ENCODE measurements around the gene GABRB2. TPM values are rescaled to one million over a fixed set of nuclear protein-coding genes. Genes with fewer than 3 reads are reported as not detected.

GABRB2 gene
- total RNA-seq, 1 donor from 2014 or later, result 0.25 TPM

DNA sequence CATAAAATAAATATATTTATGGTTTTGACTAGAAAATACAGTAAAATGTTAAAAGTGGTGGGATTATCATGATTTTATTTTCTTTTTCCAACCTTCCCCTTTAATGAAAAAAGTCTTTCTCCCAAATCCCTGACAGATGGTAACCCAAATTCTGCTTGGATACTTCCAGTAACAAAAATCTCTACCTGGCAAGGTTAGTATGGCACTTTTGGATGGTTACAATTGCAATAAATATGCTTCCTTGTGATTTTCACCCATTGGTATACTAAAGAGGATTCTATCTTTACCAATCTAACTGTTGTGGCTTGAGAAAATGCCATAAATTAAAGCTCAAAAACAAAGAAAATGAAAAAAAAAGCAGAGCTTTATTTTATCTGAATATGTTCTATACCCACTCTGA is 62.8 kb downstream of the GABRB2 start:
- no peak for DNase-seq
- ATAC-seq, result no peak
- intact Hi-C loops (cut with micrococcal nuclease), result no loop called here

DNA sequence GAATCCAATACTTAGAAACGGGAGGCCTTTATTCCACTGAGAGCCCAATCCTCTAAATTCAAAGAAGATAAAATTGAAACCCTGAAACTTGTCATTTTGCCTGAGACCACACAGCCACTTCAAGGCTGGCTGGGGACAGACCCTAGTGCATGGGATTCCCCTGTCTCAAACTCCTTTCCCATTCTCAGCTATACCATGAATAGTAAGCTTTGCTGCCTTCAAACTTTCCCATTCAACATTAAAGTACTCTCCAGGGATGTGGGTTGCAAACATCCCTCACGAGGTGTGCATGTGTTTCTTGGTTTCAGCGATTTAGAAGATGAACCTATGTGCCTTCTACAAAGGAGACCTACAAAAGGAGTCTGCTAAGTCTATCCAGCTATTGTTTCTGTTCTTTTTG is 64.6 kb downstream of the GABRB2 start:
- ATAC-seq (no peak), DNase-seq (no peak)
- intact Hi-C loops (cut with micrococcal nuclease), result no loop called here

GRCh38 chr5:161471211-161471950 is 75.1 kb downstream of the GABRB2 start:
- DNase-seq (no peak), ATAC-seq (no peak)
- intact Hi-C loops (cut with micrococcal nuclease), result no loop called here

- ATAC-seq (no peak), DNase-seq (no peak)
- intact Hi-C loops (cut with micrococcal nuclease), result no loop called here
These were observed 78.8 kb downstream of the GABRB2 start for GRCh38 chr5:161467703-161468102.

GRCh38 chr5:161460741-161461140 is 85.8 kb downstream of the GABRB2 start:
- intact Hi-C loops (cut with micrococcal nuclease), result no loop called here
- ATAC-seq (no peak), DNase-seq (no peak)

DNA sequence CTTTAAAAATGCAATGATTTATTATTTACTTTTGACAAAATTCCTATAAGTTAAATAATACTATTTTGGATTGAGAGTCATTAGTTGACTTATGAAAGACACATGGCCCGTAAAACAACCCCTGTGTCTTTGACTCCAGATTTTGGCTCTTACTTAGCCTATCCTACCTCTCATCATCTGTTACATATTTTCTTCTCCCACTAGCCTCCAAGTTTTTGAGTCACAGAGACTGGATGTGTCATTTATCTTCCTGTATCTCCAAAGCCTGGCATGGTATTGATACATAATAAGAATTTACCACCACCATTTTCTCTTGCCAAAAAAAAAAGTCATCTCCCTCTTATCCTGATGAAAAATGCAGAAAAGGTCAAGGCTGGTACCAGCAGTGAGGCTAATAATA is 99.9 kb downstream of the GABRB2 start:
- DNase-seq (no peak), ATAC-seq (no peak)
- intact Hi-C loops (cut with micrococcal nuclease), result no loop called here

DNA sequence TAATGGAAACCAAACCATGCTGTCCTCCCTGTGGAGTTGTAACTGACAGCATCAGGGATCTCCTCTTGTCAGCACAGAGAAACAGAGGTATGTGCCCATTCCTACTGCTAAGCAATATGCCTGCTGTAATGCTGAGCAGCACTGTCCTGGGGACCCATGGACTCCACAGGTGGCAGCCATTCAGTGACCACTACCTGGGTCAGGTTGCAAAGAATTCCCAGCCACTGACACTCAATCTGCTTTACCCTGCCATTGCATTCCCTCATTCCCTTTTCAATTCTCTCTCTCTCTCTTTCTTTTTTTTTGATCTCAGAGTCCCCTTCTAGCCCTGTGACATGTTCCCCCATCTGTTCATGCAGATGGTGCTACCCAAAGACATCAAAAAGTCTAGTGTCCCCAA is 104.1 kb downstream of the GABRB2 start:
- intact Hi-C loops (cut with micrococcal nuclease), result no loop called here
- ATAC-seq (no peak), DNase-seq (no peak)

DNA sequence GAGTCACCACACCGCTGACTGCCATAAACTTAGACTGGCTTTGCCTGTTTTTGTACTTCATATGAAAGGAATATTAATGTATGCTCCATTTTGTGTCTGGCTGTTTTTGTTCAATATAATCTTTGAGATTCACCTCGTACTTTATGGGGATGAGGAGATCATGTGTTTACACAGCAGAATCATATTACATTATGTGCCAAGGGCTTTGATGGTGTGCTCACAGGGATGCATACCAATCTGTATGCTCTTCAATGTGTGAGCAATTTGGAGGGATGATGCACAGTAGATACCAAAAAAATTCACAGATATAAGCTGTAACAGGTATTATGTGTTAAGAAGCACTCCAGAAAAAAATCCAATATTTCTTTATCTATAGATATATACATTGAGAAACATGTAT is 113.7 kb downstream of the GABRB2 start:
- no peak for ATAC-seq
- DNase-seq, result no peak
- intact Hi-C loops (cut with micrococcal nuclease), result no loop called here

GRCh38 chr5:161431963-161432362 is 114.6 kb downstream of the GABRB2 start:
- DNase-seq (no peak), ATAC-seq (no peak)

GRCh38 chr5:161421067-161421466 is 125.5 kb downstream of the GABRB2 start:
- intact Hi-C loops (cut with micrococcal nuclease), result no loop called here
- ATAC-seq (no peak), DNase-seq (no peak)

More at GRCh38 chr5:161431963-161432362, 114.6 kb downstream of the GABRB2 start:
- intact Hi-C loops (cut with micrococcal nuclease), result no loop called here

DNA sequence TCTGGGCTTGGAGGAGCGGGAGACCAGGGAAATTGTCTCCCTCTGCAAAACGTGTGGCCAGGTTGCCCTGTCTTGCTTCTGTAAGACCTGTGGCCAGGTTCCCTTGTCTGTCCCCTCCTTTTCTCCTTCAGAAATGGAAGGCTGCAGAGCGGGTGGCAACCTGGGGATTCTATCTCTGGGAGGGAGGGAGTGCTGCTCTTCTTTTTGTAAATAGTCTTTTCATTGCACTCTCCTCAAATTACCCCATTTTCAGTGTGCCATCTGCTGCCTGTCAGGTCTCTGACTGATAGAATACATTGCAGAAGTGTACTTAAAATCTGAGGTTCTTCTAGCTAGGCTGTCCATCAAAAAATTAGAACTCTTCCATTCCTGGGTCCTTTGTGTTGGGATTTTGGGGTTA is 126.0 kb downstream of the GABRB2 start:
- ATAC-seq, result no peak
- no peak for DNase-seq
- intact Hi-C loops (cut with micrococcal nuclease), result no loop called here

- intact Hi-C loops (cut with micrococcal nuclease), result no loop called here
- DNase-seq, result no peak
These were observed 131.6 kb downstream of the GABRB2 start for GRCh38 chr5:161414896-161415295.

DNA sequence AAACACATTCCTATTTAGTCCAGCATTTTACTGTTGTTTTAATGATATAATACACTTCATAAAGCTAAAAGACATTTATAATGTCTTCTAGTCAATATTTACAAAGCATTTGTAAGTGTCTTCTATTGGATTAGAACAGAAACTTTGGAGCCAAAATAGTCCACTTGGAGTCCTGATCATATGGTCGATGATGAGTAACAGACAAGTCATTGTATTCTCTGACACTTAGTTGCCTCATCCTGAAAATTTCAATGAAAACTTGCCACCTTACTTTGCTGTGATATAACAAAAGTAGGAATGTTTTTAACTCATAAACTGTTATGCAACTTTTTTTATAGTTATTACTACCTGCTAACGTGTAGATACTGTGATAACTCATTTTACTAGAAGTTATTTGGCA is 132.5 kb downstream of the GABRB2 start:
- intact Hi-C loops (cut with micrococcal nuclease), result no loop called here
- no peak for ATAC-seq
- no peak for DNase-seq

More at GRCh38 chr5:161414896-161415295, 131.6 kb downstream of the GABRB2 start:
- no peak for ATAC-seq

DNA sequence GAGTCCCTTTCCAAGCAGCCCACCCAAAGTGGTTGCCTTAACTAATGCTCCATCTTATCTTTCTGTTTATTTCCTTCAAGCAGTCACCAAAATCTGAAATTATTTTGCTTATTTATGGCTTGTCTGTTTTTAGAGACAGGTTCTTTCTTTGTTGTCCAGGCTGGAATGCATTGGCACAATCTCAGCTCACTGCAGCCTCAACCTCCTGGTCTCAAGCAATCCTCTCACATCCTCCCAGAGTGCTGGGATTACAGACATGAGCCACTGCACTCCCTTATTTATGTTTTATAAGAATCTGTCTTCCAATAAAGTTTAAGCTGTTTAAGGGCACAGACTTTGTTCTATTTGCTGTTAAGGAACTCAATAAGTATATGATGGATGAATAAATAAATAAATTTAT is 133.7 kb downstream of the GABRB2 start:
- intact Hi-C loops (cut with micrococcal nuclease), result no loop called here
- DNase-seq, result no peak
- ATAC-seq, result no peak

- intact Hi-C loops (cut with micrococcal nuclease), result no loop called here
- no peak for ATAC-seq
- DNase-seq, result no peak
These were observed 135.4 kb downstream of the GABRB2 start for GRCh38 chr5:161411156-161411555.

DNA sequence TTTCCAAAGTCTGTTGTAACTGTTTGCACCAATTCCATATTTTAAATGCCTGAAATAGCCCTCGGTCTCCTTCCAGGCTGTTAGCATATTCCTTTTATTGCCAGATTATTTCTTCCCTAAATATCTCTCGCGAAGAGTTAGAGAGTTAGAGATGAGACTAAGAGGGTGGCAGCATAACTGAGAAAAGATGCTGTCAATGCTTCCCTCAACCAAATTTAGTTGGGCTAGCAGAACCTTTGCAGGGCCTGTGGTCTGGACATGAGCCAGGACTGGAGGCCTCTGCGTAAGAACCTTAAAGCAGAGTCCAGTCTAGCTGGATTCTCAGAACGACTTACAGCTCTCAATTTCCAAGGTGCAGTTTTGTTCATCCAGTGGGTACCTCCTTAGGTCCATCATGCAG is 135.9 kb downstream of the GABRB2 start:
- intact Hi-C loops (cut with micrococcal nuclease), result no loop called here
- ATAC-seq (no peak), DNase-seq (no peak)

DNA sequence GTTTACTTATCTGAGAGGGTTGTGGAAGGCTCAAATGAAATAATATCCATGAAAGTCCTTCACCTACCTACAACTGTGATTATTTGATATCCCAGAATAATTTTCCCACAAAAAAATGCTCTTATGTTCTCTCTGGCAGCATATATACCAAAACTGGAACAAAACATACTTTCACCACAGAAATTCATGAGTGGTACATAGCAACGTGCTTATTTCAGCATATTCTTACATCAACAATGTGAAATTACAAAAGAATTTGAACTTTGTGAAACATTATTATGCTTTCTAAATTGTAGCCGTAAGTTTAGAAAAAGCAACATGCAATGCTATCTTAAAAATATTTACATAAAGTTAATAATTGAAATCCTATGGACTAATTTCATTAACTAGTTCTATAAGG is 137.1 kb downstream of the GABRB2 start:
- no peak for ATAC-seq
- DNase-seq, result no peak
- intact Hi-C loops (cut with micrococcal nuclease), result no loop called here

DNA sequence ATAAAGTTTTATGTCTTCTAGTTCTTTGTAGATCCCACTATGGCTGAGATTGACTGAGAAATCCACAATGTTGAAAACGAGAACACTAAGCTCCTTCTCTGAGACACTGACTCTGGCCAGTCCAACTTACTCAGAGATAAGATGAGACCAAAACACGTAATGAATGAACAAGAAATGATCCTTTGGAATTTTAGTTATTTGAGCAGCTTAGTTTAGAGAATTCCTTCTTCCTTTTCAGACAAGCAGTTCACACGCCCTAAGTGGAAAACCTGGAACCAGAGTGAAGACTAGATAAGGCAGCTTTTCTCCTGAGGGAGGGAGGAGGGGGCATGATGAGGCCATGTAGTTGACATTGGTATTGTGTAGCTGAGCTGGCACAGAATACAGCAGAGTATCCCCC is 139.6 kb downstream of the GABRB2 start:
- intact Hi-C loops (cut with micrococcal nuclease), result no loop called here
- DNase-seq, result no peak
- ATAC-seq, result no peak

GRCh38 chr5:161403996-161404395 is 142.5 kb downstream of the GABRB2 start:
- ATAC-seq (no peak), DNase-seq (no peak)
- intact Hi-C loops (cut with micrococcal nuclease), result no loop called here

DNA sequence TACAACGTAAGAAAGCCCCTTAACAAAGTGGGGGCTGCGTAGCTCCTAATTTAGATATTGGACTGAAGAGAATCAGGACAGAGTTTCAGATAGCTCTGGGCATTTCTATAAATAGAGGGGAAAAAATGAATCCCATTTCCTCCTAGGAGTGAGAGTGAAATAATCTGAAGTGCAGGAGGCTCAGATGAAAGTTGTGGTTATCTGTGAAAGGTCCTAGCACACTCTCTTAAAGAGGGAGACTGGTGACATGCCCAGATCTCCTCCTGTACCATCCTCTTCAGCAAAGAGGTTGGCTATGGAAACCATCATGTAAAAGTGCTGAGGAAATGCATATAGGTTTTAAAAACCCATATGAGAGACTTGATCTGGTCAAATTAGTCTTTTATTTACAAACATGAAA is 143.4 kb downstream of the GABRB2 start:
- DNase-seq, result no peak
- intact Hi-C loops (cut with micrococcal nuclease), result no loop called here
- no peak for ATAC-seq

- intact Hi-C loops (cut with micrococcal nuclease), result no loop called here
- DNase-seq (no peak), ATAC-seq (no peak)
These were observed 145.9 kb downstream of the GABRB2 start for GRCh38 chr5:161400583-161400982.
